GM12872 (cell line): ENCODE results near the gene VMO1.

ENCODE experiments used
- TF ChIP-seq, protein P1 (sequence below): IDR thresholded peaks from 3 replicates; pipeline ENCODE4 v1.5.1; 2011; ENCODE audit warnings: low read depth, mild to moderate bottlenecking, low read length, moderate library complexity; ENCODE audit not compliant: insufficient read depth

VMO1 gene

DNA sequence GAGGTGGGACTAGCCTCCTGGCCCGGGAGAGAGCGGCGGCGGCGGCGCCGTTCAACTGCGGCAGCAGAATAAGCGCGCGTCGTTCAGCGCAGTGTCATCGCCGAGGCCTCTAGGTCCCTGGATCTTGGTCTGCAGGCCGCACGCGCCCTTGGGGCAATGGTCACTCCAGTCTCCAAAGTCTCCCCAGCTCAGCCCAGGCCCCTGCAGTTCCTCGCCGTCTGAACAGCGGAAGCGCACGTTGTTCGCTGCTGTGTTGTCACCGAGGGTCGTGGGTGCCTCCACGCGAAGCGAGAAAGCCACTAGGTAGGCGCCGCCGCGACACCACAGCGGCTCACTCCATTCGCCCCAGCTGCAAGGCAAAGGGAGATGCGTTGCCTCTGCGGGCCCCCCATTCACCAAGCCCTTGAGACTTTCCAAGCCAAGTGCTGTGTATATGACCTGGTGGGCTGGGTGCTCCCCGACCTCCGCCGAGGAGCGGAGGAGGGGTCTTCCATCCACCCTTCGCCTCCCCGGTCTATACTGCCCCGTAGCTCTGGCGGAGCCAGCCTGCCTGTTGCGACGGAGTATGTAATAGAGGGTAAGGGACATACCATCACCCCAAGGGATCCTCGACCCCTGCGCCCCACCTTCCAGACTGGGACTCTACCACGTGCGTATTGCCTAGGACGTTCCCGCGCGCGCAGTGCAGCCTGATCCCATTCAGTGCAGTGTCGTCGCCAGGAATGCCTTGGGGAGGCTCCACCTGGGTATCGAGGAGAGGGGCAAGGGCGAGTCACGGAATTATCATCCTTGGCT, 656 bp downstream of the VMO1 start:
- TF ChIP-seq, protein P1, sequence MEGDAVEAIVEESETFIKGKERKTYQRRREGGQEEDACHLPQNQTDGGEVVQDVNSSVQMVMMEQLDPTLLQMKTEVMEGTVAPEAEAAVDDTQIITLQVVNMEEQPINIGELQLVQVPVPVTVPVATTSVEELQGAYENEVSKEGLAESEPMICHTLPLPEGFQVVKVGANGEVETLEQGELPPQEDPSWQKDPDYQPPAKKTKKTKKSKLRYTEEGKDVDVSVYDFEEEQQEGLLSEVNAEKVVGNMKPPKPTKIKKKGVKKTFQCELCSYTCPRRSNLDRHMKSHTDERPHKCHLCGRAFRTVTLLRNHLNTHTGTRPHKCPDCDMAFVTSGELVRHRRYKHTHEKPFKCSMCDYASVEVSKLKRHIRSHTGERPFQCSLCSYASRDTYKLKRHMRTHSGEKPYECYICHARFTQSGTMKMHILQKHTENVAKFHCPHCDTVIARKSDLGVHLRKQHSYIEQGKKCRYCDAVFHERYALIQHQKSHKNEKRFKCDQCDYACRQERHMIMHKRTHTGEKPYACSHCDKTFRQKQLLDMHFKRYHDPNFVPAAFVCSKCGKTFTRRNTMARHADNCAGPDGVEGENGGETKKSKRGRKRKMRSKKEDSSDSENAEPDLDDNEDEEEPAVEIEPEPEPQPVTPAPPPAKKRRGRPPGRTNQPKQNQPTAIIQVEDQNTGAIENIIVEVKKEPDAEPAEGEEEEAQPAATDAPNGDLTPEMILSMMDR: no peak

DNA sequence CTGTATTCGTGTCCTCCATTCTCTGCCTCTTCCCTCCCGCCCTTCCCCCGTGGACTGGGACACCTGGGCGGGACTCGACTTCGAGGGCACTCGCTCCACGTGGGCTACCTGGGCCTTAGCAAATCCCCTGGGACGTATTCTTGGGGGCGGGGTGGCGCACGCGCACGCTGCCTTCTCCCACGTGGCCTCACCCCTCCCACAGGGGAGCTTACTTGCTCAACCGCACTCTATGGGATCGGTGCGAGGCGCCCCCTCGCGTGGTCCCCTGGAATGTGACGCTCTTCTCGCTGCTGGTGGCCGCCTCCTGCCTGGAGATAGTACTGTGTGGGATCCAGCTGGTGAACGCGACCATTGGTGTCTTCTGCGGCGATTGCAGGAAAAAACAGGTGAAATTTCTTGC, 3.5 kb downstream of the VMO1 start:
- TF ChIP-seq, protein P1: no peak

DNA sequence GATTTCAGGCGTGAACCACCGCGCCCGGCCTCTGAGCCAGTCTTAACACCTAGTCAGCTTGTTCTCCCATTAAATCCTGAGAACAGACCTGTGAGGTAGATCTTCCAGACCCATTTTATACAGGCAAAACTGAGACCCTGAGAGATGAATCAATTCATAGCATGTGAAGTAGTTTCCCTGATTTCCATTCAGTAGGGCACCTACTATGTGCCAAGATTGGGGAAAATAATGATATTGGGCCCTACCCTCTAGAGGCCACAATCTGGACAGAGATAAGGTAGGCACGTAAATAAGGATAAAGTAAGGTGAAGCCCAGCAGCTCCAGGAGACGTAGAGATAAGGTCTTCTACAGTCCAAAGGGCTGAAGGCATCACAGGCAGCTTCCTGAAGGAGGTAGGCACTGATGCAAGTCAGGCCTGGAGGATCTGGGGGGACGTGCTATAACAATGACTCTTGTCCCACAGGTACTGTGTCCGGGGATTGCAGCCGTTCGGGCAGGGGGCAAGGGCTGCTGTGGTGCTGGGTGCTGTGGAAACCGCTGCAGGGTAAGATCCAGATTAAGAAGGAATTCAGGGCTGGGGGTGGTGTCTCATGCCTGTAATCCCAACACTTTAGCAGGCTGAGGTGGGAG, 5.7 kb downstream of the VMO1 start:
- TF ChIP-seq, protein P1: no peak

DNA sequence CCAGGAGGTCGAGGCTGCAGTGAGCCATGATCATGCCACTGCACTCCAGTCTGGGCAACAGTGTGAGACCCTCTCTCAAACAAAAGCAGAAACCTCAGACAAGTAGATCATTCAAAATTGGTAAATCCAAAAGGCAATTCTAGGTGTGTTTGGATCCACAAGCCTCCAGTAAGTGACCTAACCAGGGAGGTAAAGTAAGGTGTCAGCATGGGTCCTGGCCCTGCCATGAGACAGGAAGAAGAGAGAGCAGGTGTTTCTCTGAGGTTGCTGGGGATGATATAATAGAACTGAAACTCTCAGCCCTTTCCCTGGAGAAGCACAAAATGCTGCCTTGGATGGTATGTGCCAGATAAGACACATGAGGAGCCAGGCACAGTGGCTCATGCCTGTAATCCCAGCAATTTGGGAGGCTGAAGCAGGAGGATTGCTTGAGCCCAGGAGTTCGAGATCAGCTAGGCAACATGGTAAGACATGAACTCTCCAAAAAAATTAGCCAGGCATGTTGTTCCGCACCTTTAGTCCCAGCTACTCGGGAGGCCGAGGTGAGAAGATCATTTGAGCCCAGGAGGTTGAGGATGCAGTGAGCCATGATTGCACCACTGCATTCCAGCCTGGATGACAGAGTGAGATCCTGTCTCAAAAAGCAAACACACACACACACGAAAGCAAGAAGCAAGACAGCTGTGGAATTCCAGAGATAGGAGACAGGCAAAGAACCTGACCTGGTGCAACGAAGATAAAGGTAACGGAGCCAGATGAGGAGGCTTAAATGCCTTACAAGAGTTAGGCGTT, 8.0 kb downstream of the VMO1 start:
- TF ChIP-seq, protein P1: no peak

DNA sequence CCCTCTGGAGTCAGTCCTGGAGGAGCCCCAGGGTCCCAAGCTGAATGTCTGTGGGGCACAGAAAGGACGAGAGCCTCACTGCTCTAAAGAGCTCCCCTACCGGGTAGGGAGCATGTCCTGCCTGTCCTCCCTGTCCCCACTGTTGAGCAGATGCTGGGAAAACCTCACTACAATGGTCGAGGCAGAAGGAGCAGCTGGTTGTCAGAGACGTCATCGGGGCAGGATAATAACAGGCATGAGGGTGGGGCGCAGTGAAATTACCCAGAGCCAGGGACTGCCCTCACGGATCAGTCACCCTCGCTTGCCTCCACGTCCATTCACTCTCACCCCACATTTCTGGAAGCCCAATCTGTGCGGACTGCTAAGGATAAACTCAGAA, 13.9 kb downstream of the VMO1 start:
- TF ChIP-seq, protein P1: no peak

DNA sequence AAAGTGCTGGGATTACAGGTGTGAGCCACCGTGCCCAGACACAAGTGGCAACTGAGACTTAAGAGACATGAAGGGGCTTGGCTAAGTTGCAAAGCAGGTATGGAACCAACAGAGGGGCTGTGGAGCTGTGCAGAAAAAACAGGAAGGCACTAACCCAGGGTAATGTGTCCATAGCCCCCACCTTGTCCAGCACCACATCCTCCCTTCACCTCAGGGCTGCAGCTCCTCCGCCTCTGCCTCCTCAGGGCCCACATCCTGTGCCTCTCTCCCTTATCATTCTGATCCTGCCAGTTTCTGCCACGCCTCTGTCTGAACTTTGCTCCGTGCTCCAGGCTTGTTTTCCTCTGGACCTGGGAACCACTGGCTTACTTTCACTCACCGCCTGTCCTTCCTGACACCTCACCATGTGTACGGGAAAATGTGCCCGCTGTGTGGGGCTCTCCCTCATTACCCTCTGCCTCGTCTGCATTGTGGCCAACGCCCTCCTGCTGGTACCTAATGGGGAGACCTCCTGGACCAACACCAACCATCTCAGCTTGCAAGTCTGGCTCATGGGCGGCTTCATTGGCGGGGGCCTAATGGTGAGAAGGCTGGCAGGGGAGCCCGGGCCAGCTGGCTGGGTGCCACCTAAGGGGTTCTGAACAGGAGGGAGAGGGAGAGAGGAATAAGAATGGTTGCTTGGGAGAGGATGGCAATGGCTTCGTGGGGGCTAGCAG, 14.5 kb downstream of the VMO1 start, which contains the start of gene TM4SF5:
TSS of gene TM4SF5 (plus strand) at position 368 of the 716 bp plus-strand sequence. CDS start at position 405, 37 bp downstream.
- TF ChIP-seq, protein P1: no peak
